ENCODE results near the gene BCAS3.

GRCh38 chr17:60671482-60671881, 6.2 kb upstream of the BCAS3 start:
- TF ChIP-seq CTCF (IDR thresholded peaks at IDR 0.05), result no peak
- no peak for TF ChIP-seq POLR2A (IDR thresholded peaks at IDR 0.05)

All from lower leg skin (tissue), 3 donors.